ENCODE results near the gene TBRG4. TPM values are rescaled to one million over a fixed set of nuclear protein-coding genes. Genes with fewer than 3 reads are reported as not detected.

The TBRG4 gene
- total RNA-seq, 1 donor from 2014 or later, result 82.2 TPM

DNA sequence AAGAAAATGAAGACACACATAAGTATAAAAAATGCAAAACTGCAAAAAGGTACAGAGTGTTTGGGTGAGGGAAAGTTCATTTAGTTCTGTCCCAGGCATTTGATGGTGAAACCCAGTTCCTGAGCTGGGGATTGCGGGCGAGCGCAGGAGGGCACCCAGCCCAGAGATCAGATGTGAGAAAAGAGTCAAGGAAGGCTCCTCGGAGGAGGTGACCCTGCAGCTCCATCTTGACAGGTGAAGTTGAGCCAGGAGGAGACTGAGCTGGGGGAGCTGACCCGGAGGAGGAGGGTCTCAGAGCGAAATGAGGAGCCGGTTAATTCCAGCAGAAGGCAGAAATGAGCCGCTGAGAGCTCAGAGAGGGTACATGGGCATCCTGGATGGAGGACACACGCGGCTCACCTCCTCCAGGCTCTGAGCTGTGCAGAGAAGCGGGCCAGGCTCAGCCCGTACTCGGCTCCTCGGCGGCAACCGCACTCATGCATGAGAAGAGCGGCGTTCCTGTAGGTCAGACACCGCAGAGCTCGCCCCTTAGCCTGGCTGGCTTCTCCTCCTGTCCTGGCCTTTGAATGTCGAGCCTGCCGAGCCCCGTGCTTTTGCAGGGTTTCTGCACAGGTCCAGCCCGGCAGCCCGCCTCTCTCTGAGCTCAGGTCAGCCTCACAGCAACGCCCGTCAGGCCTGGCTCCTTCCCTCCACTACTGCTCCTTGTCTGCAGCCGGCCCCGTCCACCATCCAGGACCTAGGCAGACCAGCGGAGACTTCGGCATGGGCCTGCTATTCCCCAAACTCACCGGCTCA, 36.6 kb upstream of the TBRG4 start:
- ATAC-seq (ENCODE audit: poor library complexity) (no peak), DNase-seq (no peak)
- intact Hi-C loops (cut with DNase I), result no loop called here

DNA sequence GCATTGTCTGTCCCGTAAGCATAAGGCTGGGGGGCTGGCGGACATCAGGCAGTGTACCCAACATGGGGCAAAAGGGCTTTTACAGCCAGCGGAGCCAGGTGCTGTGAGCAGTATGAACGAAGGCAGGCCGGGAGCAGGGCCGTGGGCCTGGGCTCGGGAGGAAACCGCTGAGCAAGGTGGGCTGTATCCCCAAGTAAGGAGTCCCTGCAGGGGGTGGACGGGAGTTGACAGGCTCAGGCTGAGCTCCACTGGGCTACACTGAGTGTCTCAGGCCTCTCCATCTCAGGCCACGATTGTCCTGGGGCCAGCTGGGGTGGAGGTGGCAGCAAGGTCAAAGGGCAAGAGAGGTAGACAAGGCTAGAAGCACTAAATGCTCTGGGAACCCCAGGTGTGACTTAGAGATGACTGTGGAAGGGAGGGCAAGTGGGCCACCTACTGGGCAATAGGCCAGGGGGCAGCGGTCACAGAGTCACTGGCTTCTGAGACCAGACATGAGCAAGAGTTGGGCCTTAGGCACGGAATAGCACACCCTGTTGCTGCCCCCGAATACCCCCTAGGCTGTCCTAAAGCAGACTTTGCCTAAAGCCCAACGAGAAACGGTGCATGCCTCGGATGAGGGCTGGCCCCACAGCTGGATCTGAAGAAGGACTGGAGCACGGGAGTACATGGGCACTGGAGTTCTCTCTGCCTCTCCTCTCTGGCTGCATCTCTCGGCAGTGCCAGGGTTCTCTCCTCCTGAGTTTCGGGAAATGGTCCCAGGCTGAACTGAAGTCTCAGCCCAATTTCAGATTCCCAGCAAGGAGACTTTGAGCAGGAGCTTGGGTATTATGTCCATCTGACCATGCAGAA, 35.3 kb upstream of the TBRG4 start:
- no peak for DNase-seq
- intact Hi-C loops (cut with DNase I), result no loop called here
- no peak for ATAC-seq (ENCODE audit: poor library complexity)

DNA sequence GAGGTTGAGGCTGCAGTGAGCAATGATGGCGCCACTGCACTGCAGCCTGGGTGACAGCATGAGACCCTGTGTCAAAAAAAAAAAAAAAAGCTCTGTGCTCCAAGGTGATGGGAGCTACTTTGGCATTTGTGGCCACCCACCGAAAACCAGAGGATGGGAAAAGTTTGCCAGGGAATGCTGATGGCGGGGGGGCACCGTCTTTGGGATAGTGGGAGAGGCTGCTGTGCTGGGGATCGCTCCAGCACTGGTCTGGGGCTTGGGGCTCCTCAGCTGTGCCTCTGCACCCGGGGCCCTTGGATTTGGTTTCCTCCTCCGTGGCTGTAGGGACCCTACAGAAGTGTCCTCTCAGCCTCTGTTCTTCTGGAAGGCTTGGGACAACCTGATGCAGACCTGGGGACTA, 34.4 kb upstream of the TBRG4 start:
- intact Hi-C loops (cut with DNase I), result no loop called here
- DNase-seq, result no peak
- ATAC-seq (ENCODE audit: poor library complexity), result no peak

DNA sequence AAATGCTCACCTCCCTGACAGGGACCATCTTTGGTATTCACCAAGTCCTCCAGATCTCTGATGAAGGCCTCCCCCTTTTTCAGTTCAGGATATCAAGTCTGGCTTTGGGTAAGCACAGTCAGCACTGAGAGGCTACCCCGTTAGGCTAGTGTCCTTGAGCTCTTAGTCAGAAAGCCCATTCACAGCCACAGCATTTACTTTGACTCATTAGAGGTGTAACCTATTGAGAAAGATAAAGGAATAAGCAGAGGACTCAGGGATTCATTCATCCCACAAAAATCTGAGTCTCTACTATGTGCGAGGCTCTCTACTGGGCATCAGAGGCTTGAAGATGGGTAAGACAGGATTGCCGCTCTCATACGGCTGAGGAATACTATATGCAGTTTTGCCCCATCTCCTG, 32.1 kb upstream of the TBRG4 start:
- ATAC-seq (ENCODE audit: poor library complexity), result no peak
- intact Hi-C loops (cut with DNase I), result no loop called here

DNA sequence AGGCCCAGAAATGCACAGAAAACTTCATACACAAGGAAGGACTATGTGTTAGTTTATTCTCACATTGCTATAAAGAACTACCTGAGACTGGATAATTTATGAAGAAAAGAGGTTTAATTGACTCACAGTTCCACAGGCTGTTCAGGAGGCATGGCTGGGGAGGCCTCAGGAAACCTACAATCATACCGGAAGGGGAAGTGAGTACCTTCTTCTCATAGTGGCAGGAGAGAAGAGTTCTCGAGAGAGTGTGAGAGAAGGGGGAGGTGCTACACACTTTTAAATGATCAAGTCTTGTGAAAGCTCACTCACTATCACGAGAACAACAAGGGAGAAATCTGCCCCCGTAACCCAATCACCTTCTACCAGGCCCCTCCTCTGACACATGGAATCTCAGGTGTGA, 29.3 kb upstream of the TBRG4 start:
- intact Hi-C loops (cut with DNase I), result no loop called here
- DNase-seq, result no peak
- ATAC-seq (ENCODE audit: poor library complexity), result no peak

More for the DNA sequence above, 32.1 kb upstream of the TBRG4 start:
- no peak for DNase-seq

DNA sequence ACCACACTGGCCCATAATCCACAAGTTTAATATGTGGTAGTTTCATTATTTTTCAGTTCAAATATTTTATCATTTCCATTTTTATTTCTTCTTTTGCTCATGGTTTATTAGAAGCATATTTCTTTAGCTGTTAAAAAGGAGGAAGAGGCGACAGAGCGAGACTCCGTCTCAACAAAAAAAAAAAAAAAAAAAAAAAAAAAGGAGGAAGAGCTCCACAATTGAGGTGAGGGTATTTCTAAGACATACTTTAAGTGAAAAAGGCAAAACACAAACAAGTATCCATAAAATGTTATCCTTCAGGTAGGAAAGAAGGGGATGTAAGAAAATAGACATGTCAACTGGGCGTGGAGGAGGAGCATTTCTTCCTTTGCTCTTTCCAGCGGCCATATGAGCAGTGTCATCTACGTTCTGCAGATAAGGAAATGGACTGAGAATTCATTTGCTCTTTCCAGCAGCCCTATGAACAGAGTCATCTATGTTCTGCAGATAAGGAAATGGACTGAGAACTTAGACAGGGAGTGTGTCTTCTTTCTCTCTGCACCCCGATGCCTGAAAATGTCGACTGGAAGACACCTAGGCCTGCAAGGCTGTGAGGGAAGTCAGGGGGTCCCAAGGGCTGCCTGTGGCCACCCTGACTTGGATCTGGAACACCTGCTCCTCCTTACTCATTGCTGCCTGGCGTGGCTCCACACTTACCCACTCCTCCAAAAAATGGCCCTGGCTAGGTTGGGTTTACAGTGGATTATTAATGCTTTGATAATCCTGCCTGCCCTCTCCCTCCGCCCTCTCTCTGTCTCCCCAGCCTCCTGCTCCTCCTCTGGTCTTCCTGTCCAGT, 27.2 kb upstream of the TBRG4 start:
- ATAC-seq (ENCODE audit: poor library complexity), result no peak
- intact Hi-C loops (cut with DNase I), result loop anchor here (5.0 to 10.0 kb wide), 2 partner anchors 166 to 274 kb away; no protein-coding TSS in a partner anchor

DNA sequence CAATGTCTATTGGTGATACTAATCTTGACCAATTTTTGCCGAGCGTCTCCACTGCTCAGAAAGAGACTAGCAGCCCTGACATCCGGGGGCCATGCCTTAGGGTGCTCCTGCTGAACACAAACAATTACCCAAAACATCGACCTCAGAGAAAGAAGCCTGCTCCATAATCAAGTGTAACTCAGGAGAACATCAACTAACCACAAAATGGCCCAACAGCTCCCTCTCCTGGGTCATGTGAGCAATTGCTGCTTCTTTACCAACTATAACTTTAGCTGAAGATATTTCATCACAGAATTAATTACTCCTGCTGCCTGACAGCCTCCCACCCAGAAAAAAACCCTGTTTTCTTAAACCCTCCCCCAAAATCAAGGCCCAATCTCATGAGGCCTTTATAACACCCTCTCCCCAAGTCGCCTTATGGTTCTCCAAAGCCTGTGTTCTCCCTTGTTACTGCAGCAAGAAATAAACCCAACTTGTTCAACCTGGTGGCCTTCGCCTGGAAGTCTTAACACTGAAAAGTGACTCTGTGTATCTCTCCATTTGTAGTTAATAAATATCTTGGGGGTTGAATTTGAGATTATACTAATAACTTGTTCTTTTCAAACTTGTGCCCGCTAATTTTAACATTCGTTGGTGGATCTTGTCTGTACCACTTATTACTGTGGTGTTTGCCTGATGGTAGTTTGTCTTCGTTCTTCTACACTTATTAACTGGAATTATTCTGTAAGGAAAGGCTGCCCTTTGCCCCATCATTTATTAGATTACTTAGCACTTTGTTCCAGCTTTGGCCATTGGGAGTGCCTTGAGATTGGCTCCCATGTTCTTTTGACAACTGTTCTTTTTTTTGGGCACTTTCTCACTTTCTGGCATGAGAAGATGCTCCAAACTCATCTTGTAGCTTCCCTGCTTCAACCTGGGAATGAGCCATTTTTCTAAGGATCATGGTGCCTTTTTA, 24.9 kb upstream of the TBRG4 start:
- no peak for DNase-seq
- intact Hi-C loops (cut with DNase I), result loop anchor here (5.0 to 10.0 kb wide), 2 partner anchors 164 to 272 kb away; no protein-coding TSS in a partner anchor
- peak; percentile 87 for ATAC-seq (ENCODE audit: poor library complexity)

More for the DNA sequence above, 27.2 kb upstream of the TBRG4 start:
- DNase-seq, result no peak

DNA sequence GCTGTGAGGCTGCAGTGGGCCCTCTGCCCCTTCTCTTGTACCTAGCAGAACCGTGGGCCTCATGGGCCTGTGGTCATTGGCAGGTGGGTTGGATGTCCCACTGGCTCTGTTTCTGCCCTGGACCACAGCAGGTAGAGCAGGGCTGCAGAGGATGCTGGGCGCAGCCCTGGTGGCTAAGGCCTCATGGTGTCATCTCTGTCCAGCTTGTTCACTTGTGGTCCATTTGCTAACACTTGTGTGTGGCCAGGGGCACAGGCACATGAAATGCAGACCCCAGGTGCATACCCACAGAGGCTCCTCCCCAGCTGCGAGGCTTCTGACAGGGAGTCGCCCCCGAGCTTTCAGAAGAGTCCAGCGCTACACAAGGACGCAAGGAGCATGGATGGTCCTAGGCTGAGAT, 22.4 kb upstream of the TBRG4 start:
- no peak for ATAC-seq (ENCODE audit: poor library complexity)
- intact Hi-C loops (cut with DNase I), result loop anchor here (10.0 kb wide), 1 partner anchor 269 kb away; no protein-coding TSS in a partner anchor
- no peak for DNase-seq

DNA sequence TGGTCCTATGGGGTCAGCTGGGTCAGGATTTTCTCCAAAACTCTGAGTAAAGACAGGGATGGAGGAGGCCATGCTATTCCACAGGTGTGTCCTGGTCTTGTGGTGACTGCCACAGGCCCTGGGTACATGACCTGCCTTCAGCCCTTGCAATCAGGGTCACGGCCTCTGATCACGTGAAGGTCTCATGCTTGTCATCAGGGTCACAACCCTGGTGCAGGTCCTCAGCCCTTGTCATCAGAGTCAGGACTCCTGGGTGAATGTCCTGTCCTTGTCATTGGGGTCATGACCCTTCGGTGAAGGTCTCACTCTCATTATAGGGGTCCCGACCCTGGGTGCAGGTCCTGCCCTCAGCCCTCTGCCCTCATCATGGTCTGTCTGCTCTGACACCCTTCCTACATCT, 21.9 kb upstream of the TBRG4 start:
- ATAC-seq (ENCODE audit: poor library complexity) (no peak), DNase-seq (no peak)
- intact Hi-C loops (cut with DNase I), result loop anchor here (10.0 kb wide), 1 partner anchor 269 kb away; no protein-coding TSS in a partner anchor

DNA sequence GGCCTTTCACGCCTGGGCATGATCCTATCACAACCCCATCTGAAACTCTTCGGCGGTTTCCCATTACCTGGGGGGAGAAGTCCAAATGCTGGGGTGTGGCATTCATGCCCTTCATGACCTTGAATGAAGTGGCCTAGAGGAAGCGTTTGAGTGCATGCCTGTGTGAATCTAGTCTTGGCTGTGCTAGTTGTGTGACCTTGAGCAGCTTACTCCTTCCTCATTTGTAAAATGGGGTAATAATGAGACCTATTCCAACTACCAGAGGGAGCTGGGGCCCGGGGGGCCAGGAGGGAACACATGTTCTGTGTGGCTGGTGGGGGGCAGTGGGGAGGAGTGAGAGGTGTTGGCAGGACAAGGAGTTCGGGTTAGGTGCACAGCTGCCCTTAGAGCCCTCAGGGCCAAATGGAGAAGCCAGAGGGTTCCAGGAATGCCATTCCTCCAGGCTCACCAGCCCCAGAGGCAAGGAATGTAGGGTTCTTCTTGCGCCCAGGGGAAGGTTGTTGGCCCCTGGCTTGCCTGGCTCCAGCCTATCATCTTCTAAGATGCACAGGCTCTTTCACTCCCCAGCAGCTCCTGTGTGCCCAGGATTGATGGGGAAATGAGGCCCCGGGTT, 21.3 kb upstream of the TBRG4 start:
- intact Hi-C loops (cut with DNase I), result loop anchor here (10.0 kb wide), 1 partner anchor 268 kb away; no protein-coding TSS in a partner anchor
- ATAC-seq (ENCODE audit: poor library complexity) (no peak), DNase-seq (no peak)

DNA sequence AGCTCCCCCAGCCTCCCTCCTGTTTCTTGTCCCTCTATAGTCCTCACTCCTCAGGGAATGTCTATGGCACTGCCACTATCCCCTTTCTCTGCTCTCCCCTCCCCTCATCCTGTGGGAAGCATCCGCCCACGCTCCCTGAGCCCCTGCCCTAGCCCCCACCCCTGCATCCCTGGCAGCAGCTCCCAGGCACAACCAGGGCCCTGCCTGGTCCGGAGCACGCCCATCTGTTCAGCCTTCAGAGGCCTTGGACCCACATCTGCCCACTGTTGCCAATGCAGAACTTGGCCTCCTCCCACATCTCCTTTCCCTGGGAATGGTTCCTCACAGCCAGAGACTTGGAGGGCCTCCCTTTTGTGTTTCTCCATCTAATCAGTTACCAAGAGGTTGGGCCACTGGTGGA, 20.4 kb upstream of the TBRG4 start:
- no peak for ATAC-seq (ENCODE audit: poor library complexity)
- intact Hi-C loops (cut with DNase I), result loop anchor here (10.0 kb wide), 1 partner anchor 267 kb away; no protein-coding TSS in a partner anchor
- no peak for DNase-seq

DNA sequence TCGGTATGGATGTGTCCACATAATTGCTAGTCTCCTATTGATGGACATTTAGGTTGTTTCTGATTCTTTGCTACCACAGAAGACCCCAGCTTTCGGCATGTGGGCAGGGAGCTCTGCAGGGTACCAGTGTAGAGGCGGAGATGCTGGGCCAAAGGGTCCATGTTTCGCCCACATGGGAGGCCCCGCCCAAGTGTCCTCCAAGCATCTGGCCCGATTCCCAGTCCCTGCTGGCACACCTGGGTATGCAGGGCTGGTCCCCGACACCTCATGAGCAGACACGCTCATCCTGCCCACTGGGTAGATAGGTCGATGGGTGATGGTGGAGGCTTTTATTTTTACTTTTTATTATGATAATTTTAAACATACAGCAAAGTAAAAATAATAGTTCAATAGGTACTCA, 19.4 kb upstream of the TBRG4 start:
- intact Hi-C loops (cut with DNase I), result loop anchor here (10.0 kb wide), 1 partner anchor 266 kb away; no protein-coding TSS in a partner anchor
- DNase-seq (no peak), ATAC-seq (ENCODE audit: poor library complexity) (no peak)

DNA sequence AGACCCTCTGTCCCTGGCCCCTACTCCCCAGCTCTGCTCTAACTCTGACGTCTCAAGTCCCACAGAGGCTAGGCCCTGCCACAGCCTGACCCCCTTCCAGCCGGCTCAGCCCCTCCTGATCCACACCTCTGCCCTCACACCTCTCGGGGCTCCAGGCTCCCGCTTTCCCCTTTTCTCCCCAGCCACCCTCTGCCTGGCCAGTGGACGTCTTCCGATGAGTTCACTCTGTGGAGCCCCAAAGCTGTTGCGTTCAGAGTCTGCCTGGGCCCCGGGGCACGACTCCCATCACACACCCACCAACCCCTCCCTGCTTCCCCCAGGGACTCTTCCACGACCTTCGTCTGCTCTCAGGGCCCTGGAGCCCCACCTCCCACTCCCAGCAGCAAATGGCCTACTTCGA, 18.4 kb upstream of the TBRG4 start:
- intact Hi-C loops (cut with DNase I), result loop anchor here (10.0 kb wide), 1 partner anchor 265 kb away; no protein-coding TSS in a partner anchor
- no peak for ATAC-seq (ENCODE audit: poor library complexity)
- no peak for DNase-seq

DNA sequence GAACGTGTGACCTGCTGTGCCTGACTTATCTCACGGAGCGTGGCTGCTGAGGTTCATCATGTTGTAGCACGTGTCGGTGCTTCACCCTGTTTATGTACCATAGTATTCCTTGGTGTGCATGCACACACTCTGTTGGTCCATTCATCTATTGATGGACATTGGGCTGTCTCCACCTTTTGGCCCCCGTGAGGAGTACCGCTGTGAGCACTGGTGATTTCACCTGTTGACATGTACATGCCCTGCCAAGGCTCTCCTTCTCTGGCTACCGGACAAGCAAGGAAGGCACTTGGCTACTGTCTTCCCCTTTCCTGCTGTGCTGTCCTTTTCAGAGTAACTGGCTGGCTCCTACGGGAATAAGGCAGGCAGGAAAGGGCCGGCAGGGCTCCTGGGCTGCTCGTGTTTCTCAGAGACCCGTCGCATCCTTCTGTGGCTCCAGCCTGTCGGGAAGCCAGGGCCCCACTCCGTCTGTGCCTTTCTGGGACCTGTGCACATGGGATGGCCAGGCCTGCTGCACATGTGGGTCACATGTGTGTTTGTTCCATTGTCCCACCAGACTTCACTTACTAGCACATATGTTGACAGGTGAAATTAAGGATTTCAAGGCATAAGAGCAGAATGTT, 17.8 kb upstream of the TBRG4 start:
- DNase-seq (no peak), ATAC-seq (ENCODE audit: poor library complexity) (no peak)
- intact Hi-C loops (cut with DNase I), result no loop called here

DNA sequence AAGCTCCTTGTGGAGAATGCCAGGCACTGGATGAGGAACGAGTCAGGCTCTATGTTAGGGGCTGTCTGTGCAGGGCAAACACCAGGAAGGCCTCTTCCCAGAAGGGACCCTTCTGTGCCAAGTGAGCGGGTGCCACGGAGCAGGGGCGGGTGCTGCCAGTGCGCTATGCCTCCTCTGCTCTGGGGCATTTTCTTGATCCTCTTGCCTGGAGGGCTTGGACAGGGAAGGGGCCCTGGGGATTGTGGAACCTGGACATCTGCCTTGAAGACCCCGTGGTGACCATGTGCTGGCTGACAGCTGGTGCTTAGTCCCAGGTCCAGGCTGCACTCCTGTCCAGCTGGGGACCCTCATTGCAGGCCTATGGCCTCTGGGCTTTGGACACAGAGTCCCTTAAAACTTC, 15.4 kb upstream of the TBRG4 start:
- DNase-seq (no peak), ATAC-seq (ENCODE audit: poor library complexity) (no peak)
- intact Hi-C loops (cut with DNase I), result no loop called here

DNA sequence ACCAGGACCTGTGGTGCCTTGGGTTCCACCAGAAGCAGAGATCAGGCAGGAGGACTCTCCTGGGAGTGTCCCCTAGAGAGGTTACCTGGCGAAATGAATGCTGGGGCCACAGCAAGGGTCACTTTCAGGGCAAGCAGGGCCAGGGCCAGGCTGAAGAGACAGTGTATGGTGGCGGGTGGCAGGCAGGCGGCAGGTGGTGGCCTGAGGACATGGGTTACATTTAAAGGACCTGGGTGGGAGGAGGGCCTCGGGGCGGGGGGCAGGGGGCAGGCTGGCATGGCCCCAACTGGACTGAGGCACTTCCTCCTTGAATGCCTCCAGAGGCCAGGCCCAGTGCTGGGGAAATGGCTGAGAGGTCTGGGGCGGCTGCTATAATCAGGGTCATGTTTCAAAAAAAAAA, 14.7 kb upstream of the TBRG4 start:
- intact Hi-C loops (cut with DNase I), result no loop called here
- ATAC-seq (ENCODE audit: poor library complexity) (no peak), DNase-seq (no peak)

Data from Right ventricle myocardium superior (tissue), 1 donor.